HepG2 (cell line): Measurements from ENCODE around the gene EPB41L2. TPM values are rescaled to one million over a fixed set of nuclear protein-coding genes. Genes with fewer than 3 reads are reported as not detected.
A peak's percentile ranks its signal among the peaks of the same experiment; 100 is the strongest.

Source experiments
- CHCHD3 ChIP-seq: sonication (generic); formaldehyde crosslinking; IDR thresholded peaks from 2 replicates; pipeline ENCODE4 v1.8.0; 2022; ENCODE audit warnings: mild to moderate bottlenecking, missing genetic modification reagents, moderate library complexity
- KLF13 ChIP-seq: sonication (generic); formaldehyde crosslinking; IDR thresholded peaks from 2 replicates; pipeline ENCODE4 v1.4.0; 2020; ENCODE audit warnings: mild to moderate bottlenecking, missing genetic modification reagents
- PRMT3 ChIP-seq: sonication (generic); formaldehyde crosslinking; IDR thresholded peaks from 2 replicates; pipeline ENCODE4 v1.8.1; 2022; ENCODE audit warnings: low read depth, mild to moderate bottlenecking, moderate library complexity, missing genetic modification reagents, borderline replicate concordance
- REPIN1 ChIP-seq: sonication (generic); formaldehyde crosslinking; IDR thresholded peaks from 2 replicates; pipeline ENCODE4 v1.8.0; 2022; ENCODE audit warnings: missing genetic modification reagents, low read depth, mild to moderate bottlenecking, borderline replicate concordance
- SRSF1 ChIP-seq: fragments of 200-400 bp; formaldehyde crosslinking; optimal IDR thresholded peaks from 2 replicates; pipeline ENCODE3; 2017; ENCODE audit warnings: mild to moderate bottlenecking, low read depth, low read length, moderate library complexity
- TOPORS ChIP-seq: sonication (generic); formaldehyde crosslinking; IDR thresholded peaks from 2 replicates; pipeline ENCODE4 v1.8.0; 2023; ENCODE audit warnings: mild to moderate bottlenecking, missing genetic modification reagents
- ZC3H4 ChIP-seq: sonication (generic); formaldehyde crosslinking; IDR thresholded peaks from 2 replicates; pipeline ENCODE4 v1.4.0; 2020; ENCODE audit warnings: missing genetic modification reagents, borderline replicate concordance
- ZFAT ChIP-seq: sonication (generic); formaldehyde crosslinking; conservative IDR thresholded peaks from 2 replicates; pipeline ENCODE4 v1.8.1; 2023; ENCODE audit warnings: missing genetic modification reagents, inconsistent platforms
- ZFX ChIP-seq: sonication (generic); formaldehyde crosslinking; IDR thresholded peaks from 2 replicates; pipeline ENCODE4 v1.4.0; 2020; ENCODE audit warnings: mild to moderate bottlenecking, low read depth, missing genetic modification reagents, moderate library complexity
- ZNF296 ChIP-seq: sonication (generic); formaldehyde crosslinking; conservative IDR thresholded peaks from 2 replicates; pipeline ENCODE4 v1.5.0; 2020; ENCODE audit warnings: mild to moderate bottlenecking, missing genetic modification reagents
- ZNF441 ChIP-seq: sonication (generic); formaldehyde crosslinking; IDR thresholded peaks from 2 replicates; pipeline ENCODE4 v1.7.0; 2021; ENCODE audit warnings: missing genetic modification reagents, borderline replicate concordance
- ZNF577 ChIP-seq: sonication (generic); formaldehyde crosslinking; IDR thresholded peaks from 2 replicates; pipeline ENCODE4 v1.4.0; 2020; ENCODE audit warnings: mild to moderate bottlenecking, low read depth, missing genetic modification reagents, borderline replicate concordance
- ZNF598 ChIP-seq: sonication (generic); formaldehyde crosslinking; IDR thresholded peaks from 2 replicates; pipeline ENCODE4 v1.5.1; 2020; ENCODE audit warnings: mild to moderate bottlenecking, missing genetic modification reagents, borderline replicate concordance
- ZNF619 ChIP-seq: sonication (generic); formaldehyde crosslinking; IDR thresholded peaks from 2 replicates; pipeline ENCODE4 v1.4.0; 2020; ENCODE audit warnings: mild to moderate bottlenecking, missing genetic modification reagents
- polyA plus RNA-seq, 8 experiments: library from polyadenylated mRNA; depleted of rRNA in 3 of 8; stranded (reverse) in 7 of 8; unstranded in 1 of 8; fragments of >200 nt; fragmentation: Illumina TruSeq in 4 of 8; extraction: Trizol in 4 of 8; gene quantifications; 2 replicates each; pipeline versions ENCODE4 v1.2.1 to v1.2.3, GENCODE V29; 2011 to 2016; ENCODE audit warnings: low read depth in 4 of 8, missing spikeins in 1 of 8, mixed read lengths in 1 of 8; ENCODE audit not compliant: insufficient read depth in 1 of 8
- total RNA-seq, 5 experiments: library from RNA; depleted of rRNA; stranded (reverse); fragments of >200 nt; fragmentation: Illumina TruSeq; extraction: Trizol; gene quantifications; 2 replicates each; pipeline ENCODE4 v1.2.3, GENCODE V29; 2016; ENCODE audit warnings: low read depth in 1 of 5
- TF ChIP-seq, protein P1 (sequence below): IDR thresholded peaks from 2 replicates; pipeline ENCODE4 v1.6.1; 2012; ENCODE audit warnings: inconsistent platforms
- TF ChIP-seq, protein P2 (sequence below): sonication (generic); formaldehyde crosslinking; IDR thresholded peaks from 2 replicates; pipeline ENCODE4 v1.4.0; 2020; ENCODE audit warnings: mild to moderate bottlenecking, missing genetic modification reagents
- TF ChIP-seq, protein P3 (sequence below): sonication (generic); formaldehyde crosslinking; IDR thresholded peaks from 2 replicates; pipeline ENCODE4 v1.5.0; 2020; ENCODE audit warnings: mild to moderate bottlenecking, missing genetic modification reagents
- TF ChIP-seq, protein P4 (sequence below): sonication (generic); formaldehyde crosslinking; IDR thresholded peaks from 2 replicates; pipeline ENCODE4 v1.5.1; 2020; ENCODE audit warnings: mild to moderate bottlenecking, missing genetic modification reagents
- TF ChIP-seq, protein P5 (sequence below): sonication (generic); formaldehyde crosslinking; IDR thresholded peaks from 2 replicates; pipeline ENCODE4 v1.4.0; 2020; ENCODE audit warnings: mild to moderate bottlenecking, missing genetic modification reagents, borderline replicate concordance

Gene EPB41L2
- total and polyA plus RNA-seq, 2 of the 13 experiments (the other 11 are each of a cell fraction or from before 2014, with no cell fraction given): 41.7 to 56.4 TPM

DNA sequence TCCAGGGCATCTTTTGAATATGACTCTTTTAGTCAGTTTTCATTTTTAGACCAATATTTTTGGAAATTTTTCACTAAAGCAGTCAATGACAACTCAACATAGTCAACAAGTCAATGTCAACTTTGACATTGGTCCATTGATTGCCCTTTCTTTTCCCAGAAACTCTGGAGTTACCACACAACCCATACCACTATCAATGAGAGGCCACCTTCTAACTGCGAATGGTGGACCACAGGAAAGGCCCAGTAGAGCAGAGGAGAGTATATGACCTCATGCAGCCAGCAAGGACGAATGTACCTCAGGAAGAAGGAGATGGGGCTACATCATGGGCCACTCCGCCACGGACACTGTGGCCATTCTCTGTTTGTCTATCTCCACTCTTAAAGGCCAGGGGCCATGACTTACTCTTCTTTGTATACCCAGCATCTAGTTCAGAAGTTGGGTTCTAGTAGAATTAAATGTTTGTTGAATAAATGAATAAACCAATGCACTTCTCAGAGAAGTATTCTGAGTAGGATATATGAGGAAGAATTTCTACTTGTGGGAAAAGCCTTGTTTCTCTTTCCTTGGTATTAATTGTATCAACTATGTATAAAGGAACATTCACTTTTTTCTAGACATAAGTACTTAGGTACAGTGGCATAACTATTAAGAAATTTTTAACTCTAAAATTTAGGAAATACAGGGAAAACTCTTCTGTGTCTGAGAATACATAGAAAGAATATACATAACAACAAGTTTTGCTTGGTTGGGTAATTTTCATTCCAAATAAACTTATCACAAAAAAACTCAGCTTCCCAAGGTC lies 236.4 kb downstream of the EPB41L2 start (continued):
- TF ChIP-seq ZNF577 (no peak), SRSF1 (no peak), ZNF296 (no peak), ZC3H4 (peak; percentile 79; the same call in 1 of the 2 replicates), KLF13 (CRISPR knock-in tag) (no peak), TOPORS (CRISPR knock-in tag) (no peak), REPIN1 (CRISPR knock-in tag) (no peak), PRMT3 (no peak), ZFAT (CRISPR knock-in tag) (no peak), ZNF598 (CRISPR knock-in tag) (no peak), CHCHD3 (CRISPR knock-in tag) (no peak), ZNF441 (no peak), ZFX (CRISPR knock-in tag) (peak; percentile 42), ZNF619 (CRISPR knock-in tag) (0 out of 2 replicates have a peak, but pooled peaks have one; percentile 32)
- TF ChIP-seq, protein P1, sequence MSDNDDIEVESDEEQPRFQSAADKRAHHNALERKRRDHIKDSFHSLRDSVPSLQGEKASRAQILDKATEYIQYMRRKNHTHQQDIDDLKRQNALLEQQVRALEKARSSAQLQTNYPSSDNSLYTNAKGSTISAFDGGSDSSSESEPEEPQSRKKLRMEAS: 0 out of 2 replicates have a peak, but pooled peaks have one; percentile 2
- TF ChIP-seq, protein P2, sequence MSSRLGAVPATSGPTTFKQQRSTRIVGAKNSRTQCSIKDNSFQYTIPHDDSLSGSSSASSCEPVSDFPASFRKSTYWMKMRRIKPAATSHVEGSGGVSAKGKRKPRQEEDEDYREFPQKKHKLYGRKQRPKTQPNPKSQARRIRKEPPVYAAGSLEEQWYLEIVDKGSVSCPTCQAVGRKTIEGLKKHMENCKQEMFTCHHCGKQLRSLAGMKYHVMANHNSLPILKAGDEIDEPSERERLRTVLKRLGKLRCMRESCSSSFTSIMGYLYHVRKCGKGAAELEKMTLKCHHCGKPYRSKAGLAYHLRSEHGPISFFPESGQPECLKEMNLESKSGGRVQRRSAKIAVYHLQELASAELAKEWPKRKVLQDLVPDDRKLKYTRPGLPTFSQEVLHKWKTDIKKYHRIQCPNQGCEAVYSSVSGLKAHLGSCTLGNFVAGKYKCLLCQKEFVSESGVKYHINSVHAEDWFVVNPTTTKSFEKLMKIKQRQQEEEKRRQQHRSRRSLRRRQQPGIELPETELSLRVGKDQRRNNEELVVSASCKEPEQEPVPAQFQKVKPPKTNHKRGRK (CRISPR knock-in tag): 0 out of 2 replicates have a peak, but pooled peaks have one; percentile 59
- TF ChIP-seq, protein P3, sequence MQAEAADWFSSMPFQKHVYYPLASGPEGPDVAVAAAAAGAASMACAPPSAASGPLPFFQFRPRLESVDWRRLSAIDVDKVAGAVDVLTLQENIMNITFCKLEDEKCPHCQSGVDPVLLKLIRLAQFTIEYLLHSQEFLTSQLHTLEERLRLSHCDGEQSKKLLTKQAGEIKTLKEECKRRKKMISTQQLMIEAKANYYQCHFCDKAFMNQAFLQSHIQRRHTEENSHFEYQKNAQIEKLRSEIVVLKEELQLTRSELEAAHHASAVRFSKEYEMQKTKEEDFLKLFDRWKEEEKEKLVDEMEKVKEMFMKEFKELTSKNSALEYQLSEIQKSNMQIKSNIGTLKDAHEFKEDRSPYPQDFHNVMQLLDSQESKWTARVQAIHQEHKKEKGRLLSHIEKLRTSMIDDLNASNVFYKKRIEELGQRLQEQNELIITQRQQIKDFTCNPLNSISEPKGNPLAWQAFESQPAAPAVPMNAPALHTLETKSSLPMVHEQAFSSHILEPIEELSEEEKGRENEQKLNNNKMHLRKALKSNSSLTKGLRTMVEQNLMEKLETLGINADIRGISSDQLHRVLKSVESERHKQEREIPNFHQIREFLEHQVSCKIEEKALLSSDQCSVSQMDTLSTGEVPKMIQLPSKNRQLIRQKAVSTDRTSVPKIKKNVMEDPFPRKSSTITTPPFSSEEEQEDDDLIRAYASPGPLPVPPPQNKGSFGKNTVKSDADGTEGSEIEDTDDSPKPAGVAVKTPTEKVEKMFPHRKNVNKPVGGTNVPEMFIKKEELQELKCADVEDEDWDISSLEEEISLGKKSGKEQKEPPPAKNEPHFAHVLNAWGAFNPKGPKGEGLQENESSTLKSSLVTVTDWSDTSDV (CRISPR knock-in tag): no peak
- TF ChIP-seq, protein P4, sequence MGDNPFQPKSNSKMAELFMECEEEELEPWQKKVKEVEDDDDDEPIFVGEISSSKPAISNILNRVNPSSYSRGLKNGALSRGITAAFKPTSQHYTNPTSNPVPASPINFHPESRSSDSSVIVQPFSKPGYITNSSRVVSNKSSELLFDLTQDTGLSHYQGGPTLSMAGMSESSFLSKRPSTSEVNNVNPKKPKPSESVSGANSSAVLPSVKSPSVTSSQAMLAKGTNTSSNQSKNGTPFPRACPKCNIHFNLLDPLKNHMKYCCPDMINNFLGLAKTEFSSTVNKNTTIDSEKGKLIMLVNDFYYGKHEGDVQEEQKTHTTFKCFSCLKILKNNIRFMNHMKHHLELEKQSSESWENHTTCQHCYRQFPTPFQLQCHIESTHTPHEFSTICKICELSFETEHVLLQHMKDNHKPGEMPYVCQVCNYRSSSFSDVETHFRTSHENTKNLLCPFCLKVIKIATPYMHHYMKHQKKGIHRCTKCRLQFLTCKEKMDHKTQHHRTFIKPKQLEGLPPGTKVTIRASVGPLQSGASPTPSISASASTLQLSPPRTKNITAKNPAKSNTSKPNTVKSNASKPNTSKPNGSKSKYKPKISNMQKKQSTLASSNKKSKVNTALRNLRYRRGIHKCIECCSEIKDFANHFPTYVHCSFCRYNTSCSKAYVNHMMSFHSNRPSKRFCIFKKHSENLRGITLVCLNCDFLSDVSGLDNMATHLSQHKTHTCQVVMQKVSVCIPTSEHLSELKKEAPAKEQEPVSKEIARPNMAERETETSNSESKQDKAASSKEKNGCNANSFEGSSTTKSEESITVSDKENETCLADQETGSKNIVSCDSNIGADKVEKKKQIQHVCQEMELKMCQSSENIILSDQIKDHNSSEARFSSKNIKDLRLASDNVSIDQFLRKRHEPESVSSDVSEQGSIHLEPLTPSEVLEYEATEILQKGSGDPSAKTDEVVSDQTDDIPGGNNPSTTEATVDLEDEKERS (CRISPR knock-in tag): peak; percentile 59; the same call in 1 of the 2 replicates
- TF ChIP-seq, protein P5, sequence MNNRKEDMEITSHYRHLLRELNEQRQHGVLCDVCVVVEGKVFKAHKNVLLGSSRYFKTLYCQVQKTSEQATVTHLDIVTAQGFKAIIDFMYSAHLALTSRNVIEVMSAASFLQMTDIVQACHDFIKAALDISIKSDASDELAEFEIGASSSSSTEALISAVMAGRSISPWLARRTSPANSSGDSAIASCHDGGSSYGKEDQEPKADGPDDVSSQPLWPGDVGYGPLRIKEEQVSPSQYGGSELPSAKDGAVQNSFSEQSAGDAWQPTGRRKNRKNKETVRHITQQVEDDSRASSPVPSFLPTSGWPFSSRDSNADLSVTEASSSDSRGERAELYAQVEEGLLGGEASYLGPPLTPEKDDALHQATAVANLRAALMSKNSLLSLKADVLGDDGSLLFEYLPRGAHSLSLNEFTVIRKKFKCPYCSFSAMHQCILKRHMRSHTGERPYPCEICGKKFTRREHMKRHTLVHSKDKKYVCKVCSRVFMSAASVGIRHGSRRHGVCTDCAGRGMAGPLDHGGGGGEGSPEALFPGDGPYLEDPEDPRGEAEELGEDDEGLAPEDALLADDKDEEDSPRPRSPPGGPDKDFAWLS (CRISPR knock-in tag): no peak; the same call in 1 of the 2 replicates
